Measurements from ENCODE around the gene METRNL. TPM values are rescaled to one million over a fixed set of nuclear protein-coding genes. Genes with fewer than 3 reads are reported as not detected.
"Not testable (repeated sequence)": the region's sequence is repeated elsewhere in the genome, so short reads cannot be mapped to it uniquely, and the experiment has no call there.

The METRNL gene
- total RNA-seq, 2 experiments from 2014 or later: 23.3 to 24.1 TPM

DNA sequence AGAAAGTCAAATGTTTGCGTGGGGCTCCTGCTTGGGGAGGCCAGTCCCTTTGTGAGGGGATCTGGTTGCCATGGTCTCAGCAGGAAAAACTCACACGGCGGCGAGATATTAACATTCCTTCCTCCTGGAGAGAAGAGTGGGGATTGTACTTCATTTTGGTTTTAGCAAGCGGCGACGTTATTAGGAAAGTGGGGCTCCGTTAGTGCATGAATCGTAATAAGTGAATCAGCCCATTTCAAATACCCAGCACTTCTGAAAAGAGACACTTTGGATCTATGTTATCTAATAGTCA is 41.6 kb upstream of the METRNL start:
- Mint-ChIP-seq H3K4me1 (ENCODE audit: low read depth) (no peaks in the 10 kb centered on the region), H3K9me3 (peaks cover 17% of the 10 kb centered on the region), H3K36me3 (ENCODE audit: low read depth) (peaks cover 61% of the 10 kb centered on the region), H3K4me3 (no peak overlapping the region), H3K27ac (no peak overlapping the region), H3K27me3 (no peaks in the 10 kb centered on the region)
- TF ChIP-seq, protein P1, sequence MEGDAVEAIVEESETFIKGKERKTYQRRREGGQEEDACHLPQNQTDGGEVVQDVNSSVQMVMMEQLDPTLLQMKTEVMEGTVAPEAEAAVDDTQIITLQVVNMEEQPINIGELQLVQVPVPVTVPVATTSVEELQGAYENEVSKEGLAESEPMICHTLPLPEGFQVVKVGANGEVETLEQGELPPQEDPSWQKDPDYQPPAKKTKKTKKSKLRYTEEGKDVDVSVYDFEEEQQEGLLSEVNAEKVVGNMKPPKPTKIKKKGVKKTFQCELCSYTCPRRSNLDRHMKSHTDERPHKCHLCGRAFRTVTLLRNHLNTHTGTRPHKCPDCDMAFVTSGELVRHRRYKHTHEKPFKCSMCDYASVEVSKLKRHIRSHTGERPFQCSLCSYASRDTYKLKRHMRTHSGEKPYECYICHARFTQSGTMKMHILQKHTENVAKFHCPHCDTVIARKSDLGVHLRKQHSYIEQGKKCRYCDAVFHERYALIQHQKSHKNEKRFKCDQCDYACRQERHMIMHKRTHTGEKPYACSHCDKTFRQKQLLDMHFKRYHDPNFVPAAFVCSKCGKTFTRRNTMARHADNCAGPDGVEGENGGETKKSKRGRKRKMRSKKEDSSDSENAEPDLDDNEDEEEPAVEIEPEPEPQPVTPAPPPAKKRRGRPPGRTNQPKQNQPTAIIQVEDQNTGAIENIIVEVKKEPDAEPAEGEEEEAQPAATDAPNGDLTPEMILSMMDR (IDR thresholded peaks at IDR 0.05): no peak
- no peak for DNase-seq
- ChIA-PET POLR2A (no interaction called here), CTCF (no interaction called here)
- intact Hi-C loops (cut with micrococcal nuclease): no loop called here
- no peak for ATAC-seq

DNA sequence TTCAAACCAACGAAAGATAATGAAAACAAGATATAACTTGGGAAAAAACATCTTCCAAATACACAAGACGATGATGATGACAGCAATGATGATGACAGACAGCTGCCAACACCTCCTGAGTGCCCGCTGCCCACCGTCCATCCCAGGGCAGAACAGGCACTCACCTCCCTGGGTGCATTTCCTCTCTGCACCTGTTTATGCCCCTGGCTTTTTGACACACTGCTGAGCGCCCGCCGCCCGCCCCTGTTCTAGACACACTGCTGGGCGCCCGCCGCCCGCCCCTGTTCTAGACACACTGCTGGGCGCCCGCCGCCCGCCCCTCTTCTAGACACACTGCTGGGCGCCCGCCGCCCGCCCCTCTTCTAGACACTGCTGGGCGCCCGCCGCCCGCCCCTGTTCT is 40.4 kb upstream of the METRNL start:
- intact Hi-C loops (cut with micrococcal nuclease); CTCF ChIA-PET; H3K27ac Mint-ChIP-seq; H3K4me3 Mint-ChIP-seq; H3K27me3 Mint-ChIP-seq; ATAC-seq; DNase-seq: not testable (repeated sequence)
- POLR2A ChIA-PET: interaction anchor here (1.8 kb wide), 1 partner anchor 10 kb away, joined by 6 read pairs; no protein-coding TSS in a partner anchor
- H3K4me1 Mint-ChIP-seq (ENCODE audit: low read depth): peaks cover 10% of the 10 kb centered on the region
- peaks cover 70% of the 10 kb centered on the region for H3K36me3 Mint-ChIP-seq (ENCODE audit: low read depth)
- H3K9me3 Mint-ChIP-seq: peaks cover 19% of the 10 kb centered on the region

DNA sequence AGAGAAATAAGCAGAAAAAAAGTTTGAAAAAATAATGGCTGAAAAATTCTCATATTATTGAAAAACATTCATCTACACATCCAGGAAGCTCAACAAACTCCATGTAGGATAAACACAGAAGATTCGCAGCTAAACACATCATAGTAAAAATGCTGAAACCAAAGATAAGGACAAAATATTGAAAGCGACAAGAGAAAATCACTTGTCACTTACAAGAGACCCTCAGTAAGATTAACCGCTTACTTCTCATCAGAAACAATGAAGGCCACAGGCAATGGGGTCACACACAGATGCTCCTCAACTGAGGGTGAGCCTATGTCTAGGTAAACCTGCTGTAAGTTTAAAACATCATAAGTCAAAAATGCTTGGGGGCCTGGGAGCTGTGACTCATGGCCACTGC is 38.1 kb upstream of the METRNL start:
- ChIA-PET CTCF (no interaction called here), POLR2A (no interaction called here)
- DNase-seq (no peak), ATAC-seq (no peak)
- no peak overlapping the region for H3K4me3 Mint-ChIP-seq
- H3K27ac Mint-ChIP-seq: no peak overlapping the region
- H3K4me1 Mint-ChIP-seq (ENCODE audit: low read depth): peaks cover 17% of the 10 kb centered on the region
- H3K27me3 Mint-ChIP-seq: no peaks in the 10 kb centered on the region
- intact Hi-C loops (cut with micrococcal nuclease): no loop called here
- peaks cover 66% of the 10 kb centered on the region for H3K36me3 Mint-ChIP-seq (ENCODE audit: low read depth)
- TF ChIP-seq, protein P1 (IDR thresholded peaks at IDR 0.05): no peak
- peaks cover 19% of the 10 kb centered on the region for H3K9me3 Mint-ChIP-seq

DNA sequence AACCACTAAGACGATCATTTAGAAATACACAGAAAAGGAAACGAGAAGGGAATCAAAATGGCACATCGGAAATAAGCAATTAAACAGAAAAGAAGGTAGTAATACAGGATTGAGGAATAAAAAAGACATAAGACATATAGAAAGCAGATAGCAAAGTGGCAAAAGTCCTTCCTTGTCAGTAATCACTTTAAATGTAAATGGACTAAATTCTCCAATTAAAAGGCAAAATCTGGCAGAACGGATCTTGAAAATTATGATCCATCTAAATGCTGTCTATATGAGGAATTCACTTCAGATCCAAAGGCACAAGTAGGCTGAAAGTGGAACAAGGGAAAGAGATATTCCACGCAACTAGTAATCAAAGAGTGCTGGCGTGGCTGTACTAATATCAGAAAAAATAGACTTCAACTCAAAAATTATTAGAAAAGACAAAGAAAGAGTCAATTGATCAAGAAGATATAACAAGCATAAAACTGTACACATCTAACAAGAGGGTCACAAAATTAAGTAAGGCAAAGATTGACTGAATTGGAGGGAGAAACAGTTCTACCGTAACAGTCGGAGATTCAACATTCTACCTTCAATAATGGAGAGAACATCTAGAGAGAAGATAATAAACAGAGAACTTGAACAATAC is 36.8 kb upstream of the METRNL start:
- Mint-ChIP-seq H3K27ac (no peak overlapping the region), H3K4me1 (ENCODE audit: low read depth) (peaks cover 21% of the 10 kb centered on the region), H3K9me3 (peaks cover 23% of the 10 kb centered on the region), H3K36me3 (ENCODE audit: low read depth) (peaks cover 65% of the 10 kb centered on the region), H3K4me3 (no peak overlapping the region), H3K27me3 (no peaks in the 10 kb centered on the region)
- DNase-seq: no peak
- no peak for ATAC-seq
- intact Hi-C loops (cut with micrococcal nuclease): no loop called here
- TF ChIP-seq, protein P1 (IDR thresholded peaks at IDR 0.05): no peak
- ChIA-PET POLR2A (no interaction called here), CTCF (interaction anchor here (1.2 kb wide), 1 partner anchor 125 kb away, joined by 3 read pairs; no protein-coding TSS in a partner anchor)

DNA sequence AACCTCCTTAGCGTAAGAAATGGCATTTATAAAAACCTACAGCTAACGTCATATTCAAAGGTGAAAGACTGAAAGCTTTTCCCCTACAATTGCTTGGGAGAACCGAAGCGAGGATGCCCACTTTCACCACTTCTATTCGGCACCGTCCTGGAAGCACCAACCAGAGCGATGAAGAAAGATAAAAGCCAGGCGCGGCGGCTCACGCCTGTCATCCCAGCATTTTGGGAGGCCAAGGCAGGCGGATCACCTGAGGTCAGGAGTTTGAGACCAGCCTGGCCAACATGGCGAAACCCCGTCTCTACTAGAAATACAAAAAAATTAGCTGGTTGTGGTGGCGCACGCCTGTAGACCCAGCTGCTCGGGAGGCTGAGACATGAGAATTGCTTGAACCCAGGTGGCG is 34.9 kb upstream of the METRNL start:
- H3K27ac Mint-ChIP-seq; intact Hi-C loops (cut with micrococcal nuclease); H3K4me3 Mint-ChIP-seq; ATAC-seq; DNase-seq; H3K27me3 Mint-ChIP-seq; POLR2A ChIA-PET: not testable (repeated sequence)
- H3K9me3 Mint-ChIP-seq: peaks cover 23% of the 10 kb centered on the region
- CTCF ChIA-PET: interaction anchor here (1.0 kb wide), 1 partner anchor 8 kb away, joined by 4 read pairs; no protein-coding TSS in a partner anchor
- H3K4me1 Mint-ChIP-seq (ENCODE audit: low read depth): peaks cover 37% of the 10 kb centered on the region
- H3K36me3 Mint-ChIP-seq (ENCODE audit: low read depth): peaks cover 66% of the 10 kb centered on the region

DNA sequence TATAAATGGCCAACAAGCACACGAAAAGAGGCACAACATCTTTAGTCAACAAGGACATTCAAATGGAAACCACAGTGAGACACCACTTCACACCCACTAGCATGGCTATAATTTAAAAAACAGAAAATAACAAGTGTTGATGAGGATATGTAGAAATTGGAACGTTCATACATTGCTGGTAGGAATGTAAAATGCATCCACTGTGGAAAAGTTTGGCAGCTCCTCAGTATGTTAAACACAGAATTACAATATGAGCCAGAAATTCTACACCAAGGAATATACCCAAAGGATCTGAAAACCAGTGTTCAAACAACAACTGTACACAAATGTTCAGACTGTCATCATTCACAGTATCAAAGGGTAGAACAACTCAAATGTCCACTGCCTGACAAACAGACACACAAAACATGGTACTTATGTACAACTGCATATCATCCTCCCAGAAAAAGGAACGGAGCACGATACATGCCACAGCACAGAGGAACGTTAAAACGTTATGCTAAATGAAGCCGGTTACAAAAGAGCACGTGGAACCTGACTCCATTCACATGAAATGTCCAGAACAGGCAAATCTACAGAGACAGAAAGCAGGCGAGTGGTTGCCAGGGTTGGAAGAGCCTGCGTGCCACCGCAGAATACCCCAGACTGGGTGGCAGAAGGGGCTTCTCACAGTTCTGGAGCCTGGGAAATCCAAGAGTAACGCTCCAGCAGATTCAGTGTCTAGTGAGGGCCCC is 32.8 kb upstream of the METRNL start:
- Mint-ChIP-seq H3K4me3 (no peak overlapping the region), H3K27ac (no peak overlapping the region), H3K9me3 (peaks cover 13% of the 10 kb centered on the region), H3K36me3 (ENCODE audit: low read depth) (peaks cover 48% of the 10 kb centered on the region), H3K27me3 (no peaks in the 10 kb centered on the region), H3K4me1 (ENCODE audit: low read depth) (peaks cover 49% of the 10 kb centered on the region)
- ATAC-seq: no peak
- intact Hi-C loops (cut with micrococcal nuclease): no loop called here
- ChIA-PET POLR2A (interaction anchor here (1.5 kb wide), 1 partner anchor 37 kb away, joined by 3 read pairs; no protein-coding TSS in a partner anchor), CTCF (no interaction called here)
- TF ChIP-seq, protein P1 (IDR thresholded peaks at IDR 0.05): no peak
- DNase-seq: no peak

Measured in activated CD8-positive, alpha-beta T cell treated with anti-CD3 and anti-CD28 coated beads for 36 hours (primary cell).